NCI-H82 treated with DMSO at 0.1 percent for 48 hours (cell line): ENCODE measurements around the gene FAM131C.

ENCODE experiments used
- DNase-seq: peaks from one replicate; lab custom pipeline; 2025; ENCODE audit not compliant: unreplicated experiment; lab: John Stamatoyannopoulos, UW

Gene FAM131C

GRCh38 chr1:16017461-16018303, 55.8 kb downstream of the FAM131C start, which contains the start of gene HSPB7:
Gene HSPB7 (minus strand): TSS chr1:16018043. CDS start chr1:16017963, 80 bp downstream.
- DNase-seq, result no peak

GRCh38 chr1:16017076-16017460, 56.4 kb downstream of the FAM131C start:
- DNase-seq, result no peak

- DNase-seq, result no peak
Measured at GRCh38 chr1:16015960-16016901, 57.2 kb downstream of the FAM131C start.

DNA sequence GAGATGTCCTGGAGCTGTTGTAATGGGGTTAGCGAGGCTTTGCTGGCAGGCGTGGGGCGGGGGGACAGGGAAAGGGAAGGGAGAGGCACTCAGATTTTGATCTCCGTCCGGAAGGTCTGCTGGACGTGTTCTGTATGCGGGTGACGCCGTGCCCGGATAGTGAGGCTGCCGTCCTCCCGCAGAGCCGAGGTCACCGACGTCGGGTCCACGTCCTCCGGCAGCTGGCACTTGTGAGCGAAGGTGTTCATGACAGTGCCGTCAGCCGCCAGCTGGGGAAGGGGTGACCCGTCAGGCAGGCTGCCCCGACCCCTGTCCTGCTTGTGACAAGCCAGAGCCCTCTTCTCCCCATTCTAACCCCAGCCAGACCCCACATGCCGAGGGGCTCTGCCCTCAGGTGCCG, 58.0 kb downstream of the FAM131C start:
- no peak for DNase-seq

- DNase-seq, result no peak
Measured at GRCh38 chr1:16014509-16015482, 58.7 kb downstream of the FAM131C start.

GRCh38 chr1:16013908-16014258, 59.6 kb downstream of the FAM131C start:
- DNase-seq, result no peak

GRCh38 chr1:16013220-16013907, 60.1 kb downstream of the FAM131C start:
- DNase-seq, result no peak

DNA sequence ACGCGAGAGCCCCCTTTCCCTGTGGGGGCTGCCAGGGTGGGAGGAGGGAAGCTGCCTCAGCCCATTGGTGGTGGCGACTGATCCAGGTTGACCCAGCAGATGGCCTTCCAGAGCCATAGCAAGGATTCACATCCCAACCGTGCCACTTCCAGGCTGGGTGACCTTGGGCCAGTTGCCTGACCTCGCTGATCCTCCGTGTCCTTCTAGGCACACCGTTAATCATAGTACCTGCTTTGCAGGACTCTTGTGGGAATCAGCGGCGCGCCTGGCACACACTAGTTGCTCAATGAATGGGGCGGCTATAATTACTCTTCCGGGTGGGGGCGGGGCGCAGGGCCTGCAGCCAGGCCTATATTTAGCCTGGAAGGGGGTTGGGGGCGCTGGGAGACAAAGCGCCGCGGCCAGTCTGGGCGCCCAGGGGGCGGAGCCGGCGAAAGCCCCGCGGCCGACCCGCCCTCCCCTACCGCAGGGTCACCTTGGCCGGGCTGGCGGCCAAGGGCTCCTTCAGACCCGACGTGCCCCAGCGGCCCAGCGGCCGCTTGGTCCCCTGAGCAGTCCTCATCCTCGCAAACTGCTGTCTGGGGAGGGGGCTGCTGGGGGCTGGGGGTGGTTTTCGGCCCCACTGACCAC, 60.7 kb downstream of the FAM131C start:
- DNase-seq, result no peak

DNA sequence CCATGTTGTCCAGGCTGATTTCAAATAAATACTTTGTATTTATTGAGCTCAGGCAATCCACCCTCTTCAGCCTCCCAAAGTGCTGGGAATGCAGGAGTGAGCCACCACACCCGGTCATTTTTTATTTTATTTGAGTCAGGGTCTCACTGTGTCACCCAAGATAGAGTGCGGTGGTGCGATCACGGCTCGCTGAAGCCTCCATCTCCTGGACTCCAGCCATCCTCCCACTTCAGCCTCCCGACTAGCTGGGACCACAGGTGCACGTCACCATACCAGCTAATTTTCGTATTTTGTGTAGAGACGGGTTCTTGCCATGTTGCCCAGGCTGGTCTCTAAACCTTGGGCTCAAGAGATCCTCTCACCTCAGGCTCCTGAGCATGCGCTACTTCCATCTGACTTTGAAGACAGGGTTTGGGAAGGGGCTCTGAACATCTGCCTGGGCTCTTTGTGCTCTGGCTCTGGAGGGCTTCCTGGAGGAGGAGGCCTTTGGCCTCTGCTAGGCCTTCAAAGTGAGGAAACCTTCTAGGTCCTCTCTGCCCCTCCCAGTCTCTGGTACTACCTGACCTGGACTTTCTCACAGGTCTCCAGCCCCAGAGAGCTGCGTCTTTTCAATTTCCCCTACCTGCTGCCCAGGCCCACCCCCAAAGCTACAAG, 61.4 kb downstream of the FAM131C start:
- no peak for DNase-seq

- no peak for DNase-seq
Measured at GRCh38 chr1:16010837-16011236, 62.6 kb downstream of the FAM131C start.

DNA sequence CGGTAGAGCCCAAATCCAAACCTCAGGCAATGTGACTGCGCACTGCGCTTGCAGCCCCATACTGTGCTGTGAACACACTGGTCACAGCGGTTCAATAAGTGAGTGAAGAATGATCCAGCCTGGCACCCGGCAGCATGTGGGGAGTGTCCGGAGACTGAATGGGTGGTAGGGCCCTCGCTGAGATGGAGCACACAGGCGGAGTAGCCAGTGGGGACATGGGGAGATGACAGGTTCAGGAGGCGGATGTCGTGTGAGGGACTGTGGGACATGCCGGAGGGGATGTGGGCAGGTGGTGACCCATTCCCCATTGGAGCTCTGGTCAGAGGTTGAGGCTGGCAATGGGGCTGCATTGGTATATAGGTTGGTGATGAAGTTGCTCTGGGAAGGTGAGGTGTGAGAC, 63.8 kb downstream of the FAM131C start:
- DNase-seq, result no peak

- peak; percentile 40 for DNase-seq
Measured at GRCh38 chr1:16009030-16009460, 64.4 kb downstream of the FAM131C start.
